ENCODE data around the gene KLHDC10.
"Not testable (repeated sequence)": the region's sequence is repeated elsewhere in the genome, so short reads cannot be mapped to it uniquely, and the experiment has no call there.

KLHDC10 gene

GRCh38 chr7:130048906-130049305 lies 21.4 kb upstream of the KLHDC10 start:
- Histone ChIP-seq H3K4me2 (ENCODE audit: low read length) (no peak overlapping the region), H3K9me3 (ENCODE audit: control insufficient read depth, low read length) (no peaks in the 10 kb centered on the region), H3K27me3 (ENCODE audit: control insufficient read depth, insufficient read depth, low read length) (no peaks in the 10 kb centered on the region), H3K27ac (no peak overlapping the region), H2AFZ (no peak overlapping the region), H3K4me3 (ENCODE audit: low read depth, low read length) (no peak overlapping the region), H3K9ac (no peak overlapping the region), H3K36me3 (ENCODE audit: control insufficient read depth, insufficient read depth, low read length) (no peaks in the 10 kb centered on the region), H3K79me2 (peaks cover 7% of the 10 kb centered on the region), H3K4me1 (no peaks in the 10 kb centered on the region)
- no peak for TF ChIP-seq CTCF (IDR thresholded peaks at IDR 0.05)

- not testable (repeated sequence) for H3K9ac ChIP-seq; H3K9me3 ChIP-seq (ENCODE audit: control insufficient read depth, low read length); H3K79me2 ChIP-seq; H3K4me1 ChIP-seq; H3K4me2 ChIP-seq (ENCODE audit: low read length); H2AFZ ChIP-seq; H3K4me3 ChIP-seq (ENCODE audit: low read depth, low read length); H3K27ac ChIP-seq; H3K27me3 ChIP-seq (ENCODE audit: control insufficient read depth, insufficient read depth, low read length); H3K36me3 ChIP-seq (ENCODE audit: control insufficient read depth, insufficient read depth, low read length)
Observed at GRCh38 chr7:130052250-130052649, 18.1 kb upstream of the KLHDC10 start.

GRCh38 chr7:130055198-130055597 lies 15.1 kb upstream of the KLHDC10 start:
- H3K4me2 ChIP-seq (ENCODE audit: low read length); H3K27ac ChIP-seq; H3K4me3 ChIP-seq (ENCODE audit: low read depth, low read length); H3K9ac ChIP-seq; H3K27me3 ChIP-seq (ENCODE audit: control insufficient read depth, insufficient read depth, low read length); H2AFZ ChIP-seq; H3K4me1 ChIP-seq; H3K36me3 ChIP-seq (ENCODE audit: control insufficient read depth, insufficient read depth, low read length); H3K79me2 ChIP-seq; H3K9me3 ChIP-seq (ENCODE audit: control insufficient read depth, low read length): not testable (repeated sequence)

GRCh38 chr7:130062246-130062645 lies 8.1 kb upstream of the KLHDC10 start:
- Histone ChIP-seq H3K79me2 (no peaks in the 10 kb centered on the region), H3K27ac (no peak overlapping the region), H3K4me1 (no peaks in the 10 kb centered on the region), H2AFZ (no peak overlapping the region), H3K36me3 (ENCODE audit: control insufficient read depth, insufficient read depth, low read length) (no peaks in the 10 kb centered on the region), H3K4me2 (ENCODE audit: low read length) (no peak overlapping the region), H3K4me3 (ENCODE audit: low read depth, low read length) (no peak overlapping the region), H3K9ac (no peak overlapping the region), H3K9me3 (ENCODE audit: control insufficient read depth, low read length) (no peaks in the 10 kb centered on the region), H3K27me3 (ENCODE audit: control insufficient read depth, insufficient read depth, low read length) (no peaks in the 10 kb centered on the region)
- no peak for TF ChIP-seq CTCF (IDR thresholded peaks at IDR 0.05)

GRCh38 chr7:130063036-130063435 lies 7.3 kb upstream of the KLHDC10 start:
- Histone ChIP-seq H2AFZ (no peak overlapping the region), H3K9ac (no peak overlapping the region), H3K36me3 (ENCODE audit: control insufficient read depth, insufficient read depth, low read length) (no peaks in the 10 kb centered on the region), H3K4me3 (ENCODE audit: low read depth, low read length) (no peak overlapping the region), H3K27me3 (ENCODE audit: control insufficient read depth, insufficient read depth, low read length) (no peaks in the 10 kb centered on the region), H3K79me2 (no peaks in the 10 kb centered on the region), H3K4me2 (ENCODE audit: low read length) (no peak overlapping the region), H3K27ac (no peak overlapping the region), H3K9me3 (ENCODE audit: control insufficient read depth, low read length) (no peaks in the 10 kb centered on the region), H3K4me1 (no peaks in the 10 kb centered on the region)
- peak; percentile 61 for TF ChIP-seq CTCF (IDR thresholded peaks at IDR 0.05)

GRCh38 chr7:130064580-130064926 lies 5.8 kb upstream of the KLHDC10 start:
- H2AFZ ChIP-seq; H3K36me3 ChIP-seq (ENCODE audit: control insufficient read depth, insufficient read depth, low read length); H3K27ac ChIP-seq; H3K4me3 ChIP-seq (ENCODE audit: low read depth, low read length); H3K9me3 ChIP-seq (ENCODE audit: control insufficient read depth, low read length); H3K4me1 ChIP-seq; H3K4me2 ChIP-seq (ENCODE audit: low read length); H3K79me2 ChIP-seq; H3K27me3 ChIP-seq (ENCODE audit: control insufficient read depth, insufficient read depth, low read length); H3K9ac ChIP-seq: not testable (repeated sequence)
